HG03066 (cell line): ENCODE data around the gene MUC5B.
"Not testable (repeated sequence)": the region's sequence is repeated elsewhere in the genome, so short reads cannot be mapped to it uniquely, and the experiment has no call there.

Experiments
- ATAC-seq: cut with Tn5 transposase; IDR thresholded peaks from one replicate; pipeline ENCODE4 v1.9.1; 2021; ENCODE audit warnings: low read depth; ENCODE audit not compliant: unreplicated experiment

Gene MUC5B, protein sequence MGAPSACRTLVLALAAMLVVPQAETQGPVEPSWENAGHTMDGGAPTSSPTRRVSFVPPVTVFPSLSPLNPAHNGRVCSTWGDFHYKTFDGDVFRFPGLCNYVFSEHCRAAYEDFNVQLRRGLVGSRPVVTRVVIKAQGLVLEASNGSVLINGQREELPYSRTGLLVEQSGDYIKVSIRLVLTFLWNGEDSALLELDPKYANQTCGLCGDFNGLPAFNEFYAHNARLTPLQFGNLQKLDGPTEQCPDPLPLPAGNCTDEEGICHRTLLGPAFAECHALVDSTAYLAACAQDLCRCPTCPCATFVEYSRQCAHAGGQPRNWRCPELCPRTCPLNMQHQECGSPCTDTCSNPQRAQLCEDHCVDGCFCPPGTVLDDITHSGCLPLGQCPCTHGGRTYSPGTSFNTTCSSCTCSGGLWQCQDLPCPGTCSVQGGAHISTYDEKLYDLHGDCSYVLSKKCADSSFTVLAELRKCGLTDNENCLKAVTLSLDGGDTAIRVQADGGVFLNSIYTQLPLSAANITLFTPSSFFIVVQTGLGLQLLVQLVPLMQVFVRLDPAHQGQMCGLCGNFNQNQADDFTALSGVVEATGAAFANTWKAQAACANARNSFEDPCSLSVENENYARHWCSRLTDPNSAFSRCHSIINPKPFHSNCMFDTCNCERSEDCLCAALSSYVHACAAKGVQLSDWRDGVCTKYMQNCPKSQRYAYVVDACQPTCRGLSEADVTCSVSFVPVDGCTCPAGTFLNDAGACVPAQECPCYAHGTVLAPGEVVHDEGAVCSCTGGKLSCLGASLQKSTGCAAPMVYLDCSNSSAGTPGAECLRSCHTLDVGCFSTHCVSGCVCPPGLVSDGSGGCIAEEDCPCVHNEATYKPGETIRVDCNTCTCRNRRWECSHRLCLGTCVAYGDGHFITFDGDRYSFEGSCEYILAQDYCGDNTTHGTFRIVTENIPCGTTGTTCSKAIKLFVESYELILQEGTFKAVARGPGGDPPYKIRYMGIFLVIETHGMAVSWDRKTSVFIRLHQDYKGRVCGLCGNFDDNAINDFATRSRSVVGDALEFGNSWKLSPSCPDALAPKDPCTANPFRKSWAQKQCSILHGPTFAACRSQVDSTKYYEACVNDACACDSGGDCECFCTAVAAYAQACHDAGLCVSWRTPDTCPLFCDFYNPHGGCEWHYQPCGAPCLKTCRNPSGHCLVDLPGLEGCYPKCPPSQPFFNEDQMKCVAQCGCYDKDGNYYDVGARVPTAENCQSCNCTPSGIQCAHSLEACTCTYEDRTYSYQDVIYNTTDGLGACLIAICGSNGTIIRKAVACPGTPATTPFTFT (N-terminal part only)

DNA sequence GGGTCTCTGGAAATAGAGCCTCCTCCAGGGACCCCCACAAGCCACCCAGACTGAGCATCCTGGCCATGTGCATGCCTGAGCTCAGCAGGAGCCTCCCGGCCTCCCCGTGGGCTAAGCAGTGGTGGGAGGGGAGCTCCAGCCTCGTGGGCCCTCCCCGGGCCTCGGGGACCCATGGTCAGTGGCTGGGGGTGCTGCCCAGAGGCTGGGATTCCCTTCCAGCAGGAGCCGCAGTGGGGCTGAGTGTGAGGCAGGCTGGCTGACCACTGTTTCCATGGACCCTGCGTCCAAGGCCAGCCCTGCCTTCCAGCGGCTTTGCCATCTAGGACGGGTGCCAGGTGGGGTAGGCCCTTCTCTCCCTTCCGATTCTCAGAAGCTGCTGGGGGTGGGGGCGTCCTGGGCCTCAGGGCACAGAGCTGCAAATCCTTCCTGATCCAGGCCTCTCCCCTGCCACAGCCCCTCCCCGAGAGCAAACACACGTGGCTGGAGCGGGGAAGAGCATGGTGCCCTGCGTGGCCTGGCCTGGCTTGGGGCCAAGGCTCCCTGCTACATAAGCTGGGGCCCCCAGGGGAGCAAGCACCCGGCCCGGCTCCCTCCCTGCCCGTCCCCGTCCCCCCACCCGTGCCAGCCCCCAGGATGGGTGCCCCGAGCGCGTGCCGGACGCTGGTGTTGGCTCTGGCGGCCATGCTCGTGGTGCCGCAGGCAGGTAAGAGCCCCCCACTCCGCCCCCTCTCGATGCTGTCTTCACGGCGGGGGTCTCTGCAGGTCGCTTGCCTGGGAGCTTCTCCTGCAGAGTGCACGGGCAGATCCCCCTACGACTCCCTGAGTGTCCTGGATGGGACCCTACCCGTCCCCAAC, at the start of gene MUC5B:
MUC5B (plus strand) TSS at position 576 of the 855 bp plus-strand sequence; CDS start at position 634, 58 bp downstream.
- ATAC-seq = no peak

- ATAC-seq = not testable (repeated sequence)
Measured at GRCh38 chr11:1173396-1173795, 49.5 kb upstream of the MUC5B start.

GRCh38 chr11:1174441-1175370, 48.2 kb upstream of the MUC5B start:
- no peak for ATAC-seq

- ATAC-seq = no peak
Measured at GRCh38 chr11:1175461-1176223, 47.2 kb upstream of the MUC5B start.

DNA sequence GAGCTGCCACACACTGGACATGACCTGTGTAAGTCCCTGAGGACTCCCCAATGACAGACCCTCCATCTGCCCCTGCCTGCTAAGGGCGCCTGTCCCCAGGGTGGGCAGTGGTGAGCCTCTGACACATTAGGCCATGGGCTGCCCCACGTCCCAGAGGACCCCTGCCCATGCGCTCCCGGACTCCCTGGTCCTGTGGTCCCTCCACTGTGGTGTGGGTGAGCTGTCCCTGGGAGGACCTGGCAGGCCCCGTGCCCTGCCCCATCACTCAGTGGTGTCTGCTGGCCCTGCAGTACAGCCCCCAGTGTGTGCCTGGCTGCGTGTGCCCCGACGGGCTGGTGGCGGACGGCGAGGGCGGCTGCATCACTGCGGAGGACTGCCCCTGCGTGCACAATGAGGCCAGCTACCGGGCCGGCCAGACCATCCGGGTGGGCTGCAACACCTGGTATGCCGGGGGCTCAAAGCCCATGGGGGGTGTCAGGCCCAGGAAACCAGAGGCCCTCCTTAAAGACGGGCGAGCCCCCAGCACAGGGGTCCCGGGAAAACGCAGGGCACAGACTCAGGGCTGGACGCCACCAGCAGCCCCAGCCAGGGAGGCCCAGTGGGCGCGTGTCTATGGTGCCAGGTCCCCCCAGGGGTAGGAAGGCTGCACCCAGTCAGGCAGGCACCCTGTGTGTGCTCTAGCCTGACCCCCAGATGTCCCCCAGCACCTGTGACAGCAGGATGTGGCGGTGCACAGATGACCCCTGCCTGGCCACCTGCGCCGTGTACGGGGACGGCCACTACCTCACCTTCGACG, 46.4 kb upstream of the MUC5B start:
- no peak for ATAC-seq

- no peak for ATAC-seq
Measured at GRCh38 chr11:1177020-1177770, 45.7 kb upstream of the MUC5B start.

- no peak for ATAC-seq
Measured at GRCh38 chr11:1177771-1178090, 45.1 kb upstream of the MUC5B start.

- ATAC-seq = no peak
Measured at GRCh38 chr11:1178201-1178885, 44.5 kb upstream of the MUC5B start.

GRCh38 chr11:1178906-1179305, 44.0 kb upstream of the MUC5B start:
- ATAC-seq = no peak

GRCh38 chr11:1179641-1180040, 43.2 kb upstream of the MUC5B start:
- no peak for ATAC-seq

DNA sequence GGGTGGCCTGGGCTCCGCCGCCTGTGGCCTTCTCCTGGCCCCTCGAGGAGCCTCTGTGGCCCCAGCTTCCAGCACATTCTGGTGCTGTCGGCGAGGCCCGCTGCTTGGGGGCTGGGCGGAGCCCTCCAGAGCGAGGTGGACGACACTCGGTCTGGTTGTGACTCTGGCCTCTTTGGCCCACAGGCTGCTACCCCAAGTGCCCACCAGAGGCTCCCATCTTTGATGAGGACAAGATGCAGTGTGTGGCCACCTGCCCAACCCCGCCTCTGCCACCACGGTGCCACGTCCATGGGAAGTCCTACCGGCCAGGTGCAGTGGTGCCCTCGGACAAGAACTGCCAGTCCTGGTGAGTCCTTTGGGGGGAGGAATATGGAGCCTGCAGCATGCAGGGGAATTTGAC, 42.7 kb upstream of the MUC5B start:
- no peak for ATAC-seq

GRCh38 chr11:1180947-1181391, 41.9 kb upstream of the MUC5B start:
- no peak for ATAC-seq

GRCh38 chr11:1181420-1181819, 41.4 kb upstream of the MUC5B start:
- no peak for ATAC-seq

- ATAC-seq = no peak
Measured at GRCh38 chr11:1181853-1182535, 40.9 kb upstream of the MUC5B start.

DNA sequence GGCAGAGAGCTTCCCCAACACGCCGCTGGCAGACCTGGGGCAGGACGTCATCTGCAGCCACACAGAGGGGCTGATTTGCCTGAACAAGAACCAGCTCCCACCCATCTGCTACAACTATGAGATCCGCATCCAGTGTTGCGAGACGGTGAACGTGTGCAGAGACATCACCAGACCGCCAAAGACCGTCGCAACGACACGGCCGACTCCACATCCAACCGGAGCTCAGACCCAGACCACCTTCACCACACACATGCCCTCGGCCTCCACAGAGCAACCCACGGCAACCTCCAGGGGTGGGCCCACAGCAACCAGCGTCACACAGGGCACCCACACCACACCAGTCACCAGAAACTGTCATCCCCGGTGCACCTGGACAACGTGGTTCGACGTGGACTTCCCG, 38.7 kb upstream of the MUC5B start:
- not testable (repeated sequence) for ATAC-seq
